Ishikawa (cell line): Measurements from ENCODE around the gene PHYKPL.

Experiments used
- CREB1 ChIP-seq: IDR thresholded peaks from 2 replicates; pipeline ENCODE4 v1.6.1; 2012; ENCODE audit warnings: low read depth
- EGR1 ChIP-seq: IDR thresholded peaks from 2 replicates; pipeline ENCODE4 v1.6.1; 2012
- EP300 ChIP-seq: IDR thresholded peaks from 2 replicates; pipeline ENCODE4 v1.6.1; 2012; ENCODE audit warnings: borderline replicate concordance
- FOXM1 ChIP-seq: IDR thresholded peaks from 2 replicates; pipeline ENCODE4 v1.6.1; 2012; ENCODE audit warnings: low read depth, borderline replicate concordance
- NFIC ChIP-seq: IDR thresholded peaks from 2 replicates; pipeline ENCODE4 v1.6.1; 2012
- RAD21 ChIP-seq: IDR thresholded peaks from 2 replicates; pipeline ENCODE4 v1.6.1; 2012; ENCODE audit warnings: low read depth
- REST ChIP-seq: IDR thresholded peaks from 2 replicates; pipeline ENCODE4 v1.6.1; 2012; ENCODE audit warnings: low read depth, mild to moderate bottlenecking
- TCF12 ChIP-seq: IDR thresholded peaks from 2 replicates; pipeline ENCODE4 v1.6.1; 2012; ENCODE audit warnings: low read depth
- TEAD4 ChIP-seq: IDR thresholded peaks from 2 replicates; pipeline ENCODE4 v1.6.1; 2012
- YY1 ChIP-seq: IDR thresholded peaks from 2 replicates; pipeline ENCODE4 v1.6.1; 2012; ENCODE audit warnings: low read depth
- ZBTB7A ChIP-seq: IDR thresholded peaks from 2 replicates; pipeline ENCODE4 v1.6.1; 2012; ENCODE audit warnings: low read depth
- TF ChIP-seq, protein P1 (sequence below): IDR thresholded peaks from 2 replicates; pipeline ENCODE4 v1.6.1; 2012
- TF ChIP-seq, protein P2 (sequence below): IDR thresholded peaks from 2 replicates; pipeline ENCODE4 v1.6.1; 2012

DNA sequence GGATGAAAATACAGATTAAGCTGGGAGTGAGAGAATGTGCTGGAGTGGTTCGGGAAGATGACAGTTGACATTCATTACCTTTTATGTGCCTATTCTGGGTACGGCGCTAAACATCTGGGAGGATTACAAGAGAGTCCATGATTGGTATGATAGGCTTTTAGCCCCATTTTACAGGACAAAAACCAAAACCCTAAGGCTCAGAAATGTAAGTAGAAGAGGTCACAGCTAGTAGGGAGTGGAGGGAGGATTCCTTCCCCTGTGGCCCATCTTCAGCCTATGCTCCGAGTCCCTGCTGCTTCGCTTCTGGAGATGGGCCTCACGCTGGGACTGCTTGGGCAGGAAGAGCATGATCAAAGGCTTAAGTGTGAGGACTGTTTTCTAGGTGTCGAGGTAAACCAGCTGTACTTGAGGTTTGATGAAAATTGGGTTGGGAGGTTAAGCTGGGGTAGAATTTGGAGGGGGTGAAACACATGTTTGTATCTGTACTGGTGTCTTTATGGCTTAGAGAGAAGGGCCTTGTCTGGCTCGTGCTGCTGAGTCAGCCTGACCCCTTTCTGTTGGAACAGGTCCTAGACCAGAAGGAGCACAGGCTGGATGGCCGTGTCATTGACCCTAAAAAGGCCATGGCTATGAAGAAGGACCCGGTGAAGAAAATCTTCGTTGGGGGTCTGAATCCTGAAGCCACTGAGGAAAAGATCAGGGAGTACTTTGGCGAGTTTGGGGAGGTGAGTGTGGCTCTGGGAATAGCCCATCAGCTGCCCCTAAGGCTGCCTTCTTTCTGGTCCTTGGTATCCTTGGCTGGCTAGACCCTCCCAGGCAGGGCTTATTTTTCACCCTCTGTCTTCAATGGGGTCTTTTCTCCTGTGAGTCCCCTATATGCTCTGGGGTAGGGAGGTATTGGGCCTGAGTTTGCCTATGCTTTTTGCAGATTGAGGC, 26.2 kb downstream of the PHYKPL start:
- no peak for TF ChIP-seq REST
- no peak for TF ChIP-seq ZBTB7A
- TF ChIP-seq CREB1: no peak
- TF ChIP-seq, protein P1, sequence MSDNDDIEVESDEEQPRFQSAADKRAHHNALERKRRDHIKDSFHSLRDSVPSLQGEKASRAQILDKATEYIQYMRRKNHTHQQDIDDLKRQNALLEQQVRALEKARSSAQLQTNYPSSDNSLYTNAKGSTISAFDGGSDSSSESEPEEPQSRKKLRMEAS: no peak
- TF ChIP-seq TEAD4: no peak
- TF ChIP-seq, protein P2, sequence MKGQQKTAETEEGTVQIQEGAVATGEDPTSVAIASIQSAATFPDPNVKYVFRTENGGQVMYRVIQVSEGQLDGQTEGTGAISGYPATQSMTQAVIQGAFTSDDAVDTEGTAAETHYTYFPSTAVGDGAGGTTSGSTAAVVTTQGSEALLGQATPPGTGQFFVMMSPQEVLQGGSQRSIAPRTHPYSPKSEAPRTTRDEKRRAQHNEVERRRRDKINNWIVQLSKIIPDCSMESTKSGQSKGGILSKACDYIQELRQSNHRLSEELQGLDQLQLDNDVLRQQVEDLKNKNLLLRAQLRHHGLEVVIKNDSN: no peak
- no peak for TF ChIP-seq TCF12
- no peak for TF ChIP-seq FOXM1
- TF ChIP-seq EGR1: no peak
- TF ChIP-seq YY1: no peak
- no peak for TF ChIP-seq RAD21
- no peak for TF ChIP-seq EP300
- no peak for TF ChIP-seq NFIC
